Stomach smooth muscle (tissue), 2 donors: ENCODE data around the gene PLCL1.

Experiments used
- H3K27ac ChIP-seq: one replicate; pipeline ENCODE4 v1.7.0; 2013; ENCODE audit warnings: mild to moderate bottlenecking, low read length, inconsistent platforms
- H3K27me3 ChIP-seq, 2 donors: one replicate each; pipeline ENCODE4 v1.7.0; 2013; ENCODE audit warnings: low read length in 2 of 2; ENCODE audit not compliant: insufficient read depth in 2 of 2, control insufficient read depth in 1 of 2
- H3K36me3 ChIP-seq, 2 donors: one replicate each; pipeline ENCODE4 v1.7.0; 2013; ENCODE audit warnings: low read length in 2 of 2; ENCODE audit not compliant: control insufficient read depth in 2 of 2, insufficient read depth in 2 of 2
- H3K4me1 ChIP-seq: one replicate; pipeline ENCODE4 v1.7.0; 2013; ENCODE audit warnings: low read length; ENCODE audit not compliant: control insufficient read depth, insufficient read depth
- H3K4me3 ChIP-seq, 2 donors: one replicate each; pipeline ENCODE4 v1.7.0; 2013; ENCODE audit warnings: low read length in 2 of 2
- H3K9ac ChIP-seq, 2 donors: one replicate each; pipeline ENCODE4 v1.7.0; 2013; ENCODE audit warnings: low read length in 2 of 2, mild to moderate bottlenecking in 1 of 2
- H3K9me3 ChIP-seq, 2 donors: one replicate each; pipeline ENCODE4 v1.7.0; 2013; ENCODE audit warnings: low read length in 2 of 2; ENCODE audit not compliant: control insufficient read depth in 2 of 2
- donor health status: healthy.
- donor health status: Pancreatic carcinoma.

Gene PLCL1

GRCh38 chr2:197888321-197888720, 83.9 kb downstream of the PLCL1 start:
- no peak overlapping the region for H3K4me3 ChIP-seq
- no peak overlapping the region for H3K9ac ChIP-seq
- H3K9me3 ChIP-seq = no peaks in the 10 kb centered on the region
- H3K27me3 ChIP-seq = no peaks in the 10 kb centered on the region
- no peak overlapping the region for H3K27ac ChIP-seq
- H3K4me1 ChIP-seq = no peaks in the 10 kb centered on the region
- no peaks in the 10 kb centered on the region for H3K36me3 ChIP-seq

GRCh38 chr2:197889041-197889440, 84.6 kb downstream of the PLCL1 start:
- Histone ChIP-seq H3K27me3 (no peaks in the 10 kb centered on the region), H3K9ac (no peak overlapping the region), H3K4me3 (no peak overlapping the region), H3K36me3 (no peaks in the 10 kb centered on the region), H3K9me3 (no peaks in the 10 kb centered on the region), H3K27ac (no peak overlapping the region), H3K4me1 (no peaks in the 10 kb centered on the region)

GRCh38 chr2:197890168-197890567, 85.8 kb downstream of the PLCL1 start:
- Histone ChIP-seq H3K4me1 (no peaks in the 10 kb centered on the region), H3K36me3 (no peaks in the 10 kb centered on the region), H3K9me3 (no peaks in the 10 kb centered on the region), H3K27me3 (no peaks in the 10 kb centered on the region), H3K9ac (no peak overlapping the region), H3K27ac (no peak overlapping the region), H3K4me3 (no peak overlapping the region)

- no peak overlapping the region for H3K27ac ChIP-seq
- no peaks in the 10 kb centered on the region for H3K4me1 ChIP-seq
- no peak overlapping the region for H3K9ac ChIP-seq
- H3K4me3 ChIP-seq = no peak overlapping the region
- H3K27me3 ChIP-seq = no peaks in the 10 kb centered on the region
- H3K36me3 ChIP-seq = no peaks in the 10 kb centered on the region
- H3K9me3 ChIP-seq = no peaks in the 10 kb centered on the region
Measured at GRCh38 chr2:197891897-197892442, 87.6 kb downstream of the PLCL1 start.

DNA sequence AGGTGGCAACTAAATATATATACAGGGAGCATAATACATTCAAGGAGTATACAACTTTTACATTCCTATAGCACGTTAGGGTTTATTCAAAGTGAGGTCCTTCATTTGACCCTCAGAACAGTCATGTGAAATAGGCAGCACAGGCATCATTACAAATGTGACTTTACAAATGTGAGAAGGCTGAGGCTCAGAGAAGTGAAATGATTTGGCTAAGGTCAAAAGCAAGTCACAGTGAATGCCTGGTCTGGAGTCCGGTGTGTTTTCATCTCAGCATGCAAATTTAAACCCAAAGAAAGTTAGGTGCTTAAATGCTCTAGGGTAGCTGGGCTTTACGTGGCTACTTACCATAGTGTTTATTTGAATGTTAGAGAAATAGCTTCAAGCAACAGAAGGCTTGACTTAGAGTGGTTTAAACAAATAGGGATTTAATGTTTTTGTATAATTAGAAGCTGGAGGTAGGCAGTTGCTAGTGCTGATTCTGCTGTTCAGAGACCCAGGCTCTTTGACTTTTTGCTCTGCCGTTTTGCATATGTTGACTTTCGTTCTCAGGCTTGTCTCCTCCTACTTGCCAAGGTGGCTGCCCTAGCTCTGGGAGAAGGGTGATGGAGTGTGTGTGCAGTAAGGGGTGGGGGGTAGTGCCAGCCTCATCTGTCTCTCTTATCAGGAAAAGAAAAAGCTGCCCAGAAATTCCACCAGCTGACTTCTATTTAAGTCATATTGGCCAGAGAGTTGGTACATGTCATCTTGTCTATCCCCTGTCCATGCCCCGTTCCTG, 89.2 kb downstream of the PLCL1 start:
- no peak overlapping the region for H3K9ac ChIP-seq
- no peaks in the 10 kb centered on the region for H3K27me3 ChIP-seq
- no peaks in the 10 kb centered on the region for H3K36me3 ChIP-seq
- H3K9me3 ChIP-seq = no peaks in the 10 kb centered on the region
- H3K4me3 ChIP-seq = no peak overlapping the region
- no peak overlapping the region for H3K27ac ChIP-seq
- no peaks in the 10 kb centered on the region for H3K4me1 ChIP-seq

DNA sequence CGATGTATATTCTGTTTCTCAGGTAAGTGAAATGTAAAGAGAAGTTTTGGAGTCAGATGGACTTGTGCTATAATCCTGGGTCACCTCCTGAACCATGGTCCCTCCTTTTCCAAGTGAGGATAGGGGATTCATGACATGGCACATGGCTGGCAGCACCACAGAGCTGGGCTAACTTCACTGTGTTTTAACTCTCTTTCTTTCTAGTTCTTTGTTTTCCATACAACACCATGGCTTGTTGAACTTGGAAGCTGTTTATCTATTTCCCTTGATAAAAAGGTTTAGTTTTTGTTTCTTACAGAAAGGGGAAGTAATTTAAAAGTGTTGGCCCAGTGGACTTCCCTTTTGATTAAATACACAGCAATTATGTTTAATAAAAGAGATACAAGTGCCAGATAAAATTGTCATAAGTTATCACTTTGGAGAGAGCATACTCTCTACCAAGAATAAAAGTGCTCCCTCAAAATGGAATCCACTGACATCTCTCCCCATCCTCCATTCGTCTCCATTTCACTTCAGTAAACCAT, 90.4 kb downstream of the PLCL1 start:
- no peaks in the 10 kb centered on the region for H3K9me3 ChIP-seq
- H3K4me3 ChIP-seq = no peak overlapping the region
- no peaks in the 10 kb centered on the region for H3K27me3 ChIP-seq
- no peaks in the 10 kb centered on the region for H3K4me1 ChIP-seq
- no peaks in the 10 kb centered on the region for H3K36me3 ChIP-seq
- H3K27ac ChIP-seq = no peak overlapping the region
- no peak overlapping the region for H3K9ac ChIP-seq

GRCh38 chr2:197897960-197898678, 93.7 kb downstream of the PLCL1 start:
- no peak overlapping the region for H3K9ac ChIP-seq
- no peak overlapping the region for H3K4me3 ChIP-seq
- H3K27me3 ChIP-seq = no peaks in the 10 kb centered on the region
- H3K9me3 ChIP-seq = no peaks in the 10 kb centered on the region
- no peaks in the 10 kb centered on the region for H3K36me3 ChIP-seq
- H3K27ac ChIP-seq = no peak overlapping the region
- no peaks in the 10 kb centered on the region for H3K4me1 ChIP-seq

DNA sequence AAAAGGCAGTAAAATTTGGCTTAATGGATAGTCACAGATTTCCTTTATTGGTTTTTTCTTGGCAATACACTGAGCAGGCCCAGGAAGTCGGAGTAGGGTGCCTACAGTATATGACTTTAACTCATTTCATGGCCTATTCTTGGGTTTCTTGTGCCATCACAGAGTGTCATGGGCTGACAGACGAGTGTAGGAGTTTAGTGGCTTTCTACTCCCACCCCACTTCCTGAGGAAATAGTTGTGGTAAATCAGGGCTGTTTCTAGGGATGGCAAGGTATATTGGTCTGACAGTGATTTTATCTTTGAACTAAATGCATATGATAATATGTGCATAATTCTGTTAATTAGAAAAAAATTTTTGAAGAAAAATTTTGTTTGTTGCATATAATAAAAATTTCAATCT, 100.1 kb downstream of the PLCL1 start:
- Histone ChIP-seq H3K36me3 (no peaks in the 10 kb centered on the region), H3K4me1 (peaks cover 2% of the 10 kb centered on the region), H3K27ac (no peak overlapping the region), H3K9ac (no peak overlapping the region), H3K27me3 (no peaks in the 10 kb centered on the region), H3K4me3 (no peak overlapping the region), H3K9me3 (no peaks in the 10 kb centered on the region)

DNA sequence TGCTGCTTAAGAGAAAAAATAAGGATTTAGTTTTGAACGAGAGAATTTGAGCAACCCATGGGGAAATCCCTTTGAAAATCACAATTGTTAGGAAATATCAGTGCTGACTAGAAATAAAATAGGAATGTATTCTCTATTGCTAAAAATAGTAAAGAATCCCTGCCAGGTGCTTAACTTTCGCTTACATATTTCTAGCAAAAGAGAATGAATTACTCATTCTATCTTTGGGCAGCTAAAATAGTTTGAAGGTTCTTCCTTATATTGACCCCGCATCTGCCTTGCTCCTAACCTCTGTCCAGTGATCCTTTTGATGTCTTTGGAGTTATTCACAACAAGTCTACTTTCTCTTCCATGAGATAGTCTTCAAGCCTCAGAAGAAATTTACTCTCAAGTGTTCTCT, 103.8 kb downstream of the PLCL1 start:
- no peaks in the 10 kb centered on the region for H3K36me3 ChIP-seq
- H3K4me3 ChIP-seq = no peak overlapping the region
- H3K9me3 ChIP-seq = no peaks in the 10 kb centered on the region
- no peaks in the 10 kb centered on the region for H3K27me3 ChIP-seq
- no peak overlapping the region for H3K27ac ChIP-seq
- no peak overlapping the region for H3K9ac ChIP-seq
- H3K4me1 ChIP-seq = peaks cover 2% of the 10 kb centered on the region

DNA sequence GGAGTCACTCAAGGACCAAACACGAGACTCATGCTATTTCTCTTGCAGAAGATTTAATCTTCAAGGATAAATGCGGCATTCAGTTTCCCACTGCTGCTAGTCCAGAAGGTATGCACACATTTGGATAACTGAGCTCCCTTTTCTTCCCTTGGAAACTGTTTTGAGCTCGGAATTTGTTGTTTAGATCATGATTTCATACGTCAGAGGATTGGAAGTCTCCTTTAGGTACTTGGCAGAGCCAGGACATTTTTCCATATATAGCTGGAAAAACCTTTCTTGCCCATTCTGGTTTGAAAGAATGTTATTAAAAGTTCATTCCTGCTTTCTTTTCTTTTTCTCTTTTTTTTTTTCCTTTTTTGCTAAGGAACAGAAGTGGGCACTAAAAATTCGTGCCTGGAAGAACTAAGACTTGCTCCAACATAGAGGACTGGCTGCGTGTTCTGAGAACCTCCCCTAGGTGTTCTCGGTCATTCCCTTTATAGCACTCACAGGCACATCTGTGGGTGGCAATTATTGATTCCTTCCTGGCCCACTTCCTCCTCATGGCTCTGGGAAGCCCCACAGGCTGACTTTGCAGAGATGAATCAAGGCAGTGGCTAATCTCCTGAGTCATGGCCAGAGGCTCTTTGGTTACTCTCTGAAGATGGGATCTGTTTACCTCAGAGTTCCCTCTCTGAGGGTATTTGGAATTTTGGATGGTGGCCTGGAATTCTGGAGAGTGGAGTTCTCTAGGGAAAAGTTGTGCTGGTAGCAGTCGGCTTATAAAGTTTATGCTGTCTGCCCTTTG, 104.8 kb downstream of the PLCL1 start:
- Histone ChIP-seq H3K9ac (no peak overlapping the region), H3K27me3 (no peaks in the 10 kb centered on the region), H3K4me3 (no peak overlapping the region), H3K27ac (no peak overlapping the region), H3K36me3 (no peaks in the 10 kb centered on the region), H3K4me1 (peaks cover 2% of the 10 kb centered on the region), H3K9me3 (no peaks in the 10 kb centered on the region)
